Stimulated activated CD8-positive, alpha-beta memory T cell treated with anti-CD3 and anti-CD28 coated beads, Interleukin-2, amount 100 ng/mL, for 1 hour (primary cell): ENCODE measurements around the gene TAF11L4.
"Not testable (repeated sequence)": the region's sequence is repeated elsewhere in the genome, so short reads cannot be mapped to it uniquely, and the experiment has no call there.

Experiments
- DNase-seq, 2 donors: peaks; one replicate each; pipeline ENCODE4 v3.0.0-alpha.2; 2020; ENCODE audit warnings: low read depth in 2 of 2

Gene TAF11L4

GRCh38 chr5:17521501-17521900, at the start of gene TAF11L4:
Gene TAF11L4 (plus strand): TSS chr5:17521801.
- not testable (repeated sequence) for DNase-seq

- not testable (repeated sequence) for DNase-seq
Observed at GRCh38 chr5:17475064-17475463, 46.5 kb upstream of the TAF11L4 start.

GRCh38 chr5:17477043-17477442, 44.6 kb upstream of the TAF11L4 start:
- DNase-seq: no peak

- DNase-seq: no peak
Observed at GRCh38 chr5:17477573-17478265, 43.9 kb upstream of the TAF11L4 start.

GRCh38 chr5:17481378-17481777, 40.2 kb upstream of the TAF11L4 start:
- no peak for DNase-seq

- DNase-seq: no peak
Observed at GRCh38 chr5:17482790-17483189, 38.8 kb upstream of the TAF11L4 start.

- DNase-seq: not testable (repeated sequence)
Observed at GRCh38 chr5:17486464-17487173, 35.0 kb upstream of the TAF11L4 start.

- DNase-seq: no peak
Observed at GRCh38 chr5:17487174-17487512, 34.5 kb upstream of the TAF11L4 start.

GRCh38 chr5:17491257-17491656, 30.3 kb upstream of the TAF11L4 start:
- DNase-seq: not testable (repeated sequence)

GRCh38 chr5:17492770-17493169, 28.8 kb upstream of the TAF11L4 start:
- DNase-seq: no peak

- DNase-seq: no peak
Observed at GRCh38 chr5:17497446-17497845, 24.2 kb upstream of the TAF11L4 start.

- DNase-seq: not testable (repeated sequence)
Observed at GRCh38 chr5:17497931-17498330, 23.7 kb upstream of the TAF11L4 start, which contains the start of gene TAF11L2. Gene TAF11L2 (plus strand): TSS chr5:17498231.

GRCh38 chr5:17511775-17512325, 9.8 kb upstream of the TAF11L4 start:
- no peak for DNase-seq

- DNase-seq: not testable (repeated sequence)
Observed at GRCh38 chr5:17517526-17517925, 4.1 kb upstream of the TAF11L4 start.

GRCh38 chr5:17518067-17518466, 3.5 kb upstream of the TAF11L4 start, which contains the start of gene TAF11L3:
Gene TAF11L3 (plus strand): TSS chr5:17518367.
- DNase-seq: not testable (repeated sequence)

GRCh38 chr5:17519508-17519907, 2.1 kb upstream of the TAF11L4 start:
- DNase-seq: not testable (repeated sequence)

GRCh38 chr5:17524935-17525334, 3.3 kb downstream of the TAF11L4 start, which contains the start of gene TAF11L5:
Gene TAF11L5 (plus strand): TSS chr5:17525235.
- not testable (repeated sequence) for DNase-seq

- not testable (repeated sequence) for DNase-seq
Observed at GRCh38 chr5:17526504-17526903, 4.9 kb downstream of the TAF11L4 start.

GRCh38 chr5:17528369-17528768, 6.8 kb downstream of the TAF11L4 start, which contains the start of gene TAF11L6:
Gene TAF11L6 (plus strand): TSS chr5:17528669.
- not testable (repeated sequence) for DNase-seq
